ENCODE results near the gene KLHL29.

Gene KLHL29

DNA sequence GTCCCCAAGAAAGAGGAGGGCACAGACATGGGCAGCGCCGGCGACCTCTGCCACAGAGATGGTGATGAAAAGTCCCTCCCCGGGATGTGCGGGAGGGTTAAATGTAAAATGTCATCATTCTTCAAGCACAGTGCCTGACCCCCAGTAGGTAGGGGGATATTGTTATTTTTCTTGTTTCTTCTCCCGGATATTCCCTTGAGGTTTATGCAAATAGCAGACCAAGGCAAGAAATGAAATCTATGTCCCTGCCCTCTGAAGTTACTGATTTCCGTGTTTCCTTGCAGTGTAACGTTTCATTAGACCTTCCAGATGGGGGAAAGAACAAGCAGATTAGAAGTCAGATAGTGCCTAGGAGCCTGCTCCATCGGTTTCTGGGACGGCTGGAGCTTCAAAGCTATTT is 158.3 kb downstream of the KLHL29 start:
- Histone ChIP-seq H3K27me3 (ENCODE audit: control insufficient read depth in 1 of 2, insufficient read depth in 2 of 2, low read length in 2 of 2) (peaks cover 0 to 2% of the 10 kb centered on the region in 2 donors), H3K9ac (ENCODE audit: low read depth in 1 of 2, low read length in 2 of 2) (no peak overlapping the region), H3K9me3 (ENCODE audit: control insufficient read depth in 1 of 2, low read length in 2 of 2) (no peaks in the 10 kb centered on the region), H3K36me3 (ENCODE audit: control insufficient read depth in 1 of 2, insufficient read depth in 2 of 2, low read length in 2 of 2) (no peaks in the 10 kb centered on the region), H3K4me1 (ENCODE audit: control insufficient read depth in 1 of 2, insufficient read depth in 2 of 2, low read length in 2 of 2) (peaks cover 11% of the 10 kb centered on the region in 2 donors), H3K27ac (ENCODE audit: low read depth, low read length) (no peak overlapping the region), H3K4me3 (ENCODE audit: low read depth in 1 of 2, low read length in 2 of 2) (no peak overlapping the region)

DNA sequence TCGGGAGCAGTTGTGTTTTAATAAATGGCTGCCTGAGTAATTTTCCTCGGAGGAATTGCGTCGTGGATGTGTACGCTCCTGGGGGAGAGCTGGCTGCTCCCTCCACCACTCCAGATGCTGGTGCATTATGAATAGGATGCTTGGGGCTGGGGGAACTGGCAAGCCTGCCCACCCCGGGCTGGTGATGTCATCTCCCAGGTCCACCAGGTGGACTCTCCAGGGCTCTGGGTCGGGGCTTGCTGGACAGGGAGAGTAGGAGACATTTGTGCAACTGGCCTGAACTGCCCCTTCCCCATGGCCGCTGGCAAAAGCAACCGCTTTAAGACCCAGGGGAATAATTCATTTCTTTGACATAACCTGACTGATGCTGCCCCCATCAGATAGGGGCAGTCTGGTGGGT is 158.7 kb downstream of the KLHL29 start:
- no peaks in the 10 kb centered on the region for H3K36me3 ChIP-seq (ENCODE audit: control insufficient read depth in 1 of 2, insufficient read depth in 2 of 2, low read length in 2 of 2)
- H3K27me3 ChIP-seq (ENCODE audit: control insufficient read depth in 1 of 2, insufficient read depth in 2 of 2, low read length in 2 of 2): peaks cover 0 to 2% of the 10 kb centered on the region in 2 donors
- no peak overlapping the region for H3K9ac ChIP-seq (ENCODE audit: low read depth in 1 of 2, low read length in 2 of 2)
- H3K4me3 ChIP-seq (ENCODE audit: low read depth in 1 of 2, low read length in 2 of 2): no peak overlapping the region
- H3K4me1 ChIP-seq (ENCODE audit: control insufficient read depth in 1 of 2, insufficient read depth in 2 of 2, low read length in 2 of 2): peaks cover 11% of the 10 kb centered on the region in 2 donors
- H3K9me3 ChIP-seq (ENCODE audit: control insufficient read depth in 1 of 2, low read length in 2 of 2): no peaks in the 10 kb centered on the region
- no peak overlapping the region for H3K27ac ChIP-seq (ENCODE audit: low read depth, low read length)

DNA sequence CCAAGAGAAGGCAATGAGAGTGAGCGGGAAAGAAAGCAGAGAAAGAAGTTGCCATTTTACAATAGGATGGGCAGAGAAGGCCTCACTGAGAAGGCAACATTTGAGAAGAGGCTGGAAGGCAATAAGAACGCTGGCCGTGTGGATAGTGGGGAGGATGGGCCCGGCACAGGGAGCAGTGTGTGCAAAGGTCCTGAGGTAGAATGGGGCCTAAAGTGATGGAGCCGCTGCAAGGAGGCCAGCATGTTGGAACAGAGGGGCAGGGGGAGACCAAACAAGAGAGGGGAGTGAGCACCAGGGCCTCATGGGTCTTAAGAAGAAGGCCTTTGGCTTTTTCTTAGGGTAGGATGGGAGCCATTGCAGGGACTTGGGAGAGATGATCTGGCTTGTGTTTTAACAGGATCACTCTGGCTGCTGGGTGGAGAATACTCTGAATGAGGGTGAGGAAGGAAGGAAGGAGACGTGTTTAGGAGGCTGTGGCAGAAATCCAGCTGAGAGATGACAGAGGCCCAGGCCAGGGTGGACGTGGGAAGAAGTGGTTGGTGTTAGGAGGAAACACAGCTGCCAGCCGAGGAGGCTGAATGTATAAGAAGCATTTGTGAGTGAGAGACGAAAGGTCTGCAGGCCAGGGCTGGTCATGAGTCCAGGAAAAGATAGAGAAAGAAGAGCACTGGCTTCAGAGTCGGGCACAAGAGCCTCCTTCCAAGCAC is 159.8 kb downstream of the KLHL29 start:
- Histone ChIP-seq H3K4me3 (ENCODE audit: low read depth in 1 of 2, low read length in 2 of 2) (no peak overlapping the region), H3K9ac (ENCODE audit: low read depth in 1 of 2, low read length in 2 of 2) (no peak overlapping the region), H3K4me1 (ENCODE audit: control insufficient read depth in 1 of 2, insufficient read depth in 2 of 2, low read length in 2 of 2) (peaks cover 13 to 14% of the 10 kb centered on the region in 2 donors), H3K9me3 (ENCODE audit: control insufficient read depth in 1 of 2, low read length in 2 of 2) (no peaks in the 10 kb centered on the region), H3K36me3 (ENCODE audit: control insufficient read depth in 1 of 2, insufficient read depth in 2 of 2, low read length in 2 of 2) (no peaks in the 10 kb centered on the region), H3K27ac (ENCODE audit: low read depth, low read length) (no peak overlapping the region), H3K27me3 (ENCODE audit: control insufficient read depth in 1 of 2, insufficient read depth in 2 of 2, low read length in 2 of 2) (peaks cover 0 to 2% of the 10 kb centered on the region in 2 donors)

DNA sequence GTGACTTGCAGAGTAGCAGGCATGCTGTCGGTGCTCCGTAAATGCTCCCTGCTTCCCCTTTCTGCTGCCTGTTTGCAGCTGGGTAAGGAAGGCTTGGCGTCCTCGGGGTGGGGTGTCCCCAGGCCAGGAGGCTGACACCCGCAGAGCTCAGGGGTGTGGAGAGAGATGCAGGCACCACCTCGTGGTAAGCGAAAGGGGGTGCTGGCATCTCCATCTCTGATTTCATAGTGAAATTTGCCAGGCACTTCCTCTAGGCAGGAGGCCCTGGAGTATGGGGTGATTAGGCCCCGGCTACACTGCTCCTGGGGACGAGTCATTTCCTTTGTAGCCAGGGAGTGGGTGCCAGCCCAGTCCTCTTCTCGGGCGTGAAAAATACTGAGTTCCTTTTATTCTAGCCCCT is 160.4 kb downstream of the KLHL29 start:
- no peaks in the 10 kb centered on the region for H3K36me3 ChIP-seq (ENCODE audit: control insufficient read depth in 1 of 2, insufficient read depth in 2 of 2, low read length in 2 of 2)
- peaks cover 0 to under 1% of the 10 kb centered on the region in 2 donors for H3K27me3 ChIP-seq (ENCODE audit: control insufficient read depth in 1 of 2, insufficient read depth in 2 of 2, low read length in 2 of 2)
- no peak overlapping the region for H3K4me3 ChIP-seq (ENCODE audit: low read depth in 1 of 2, low read length in 2 of 2)
- H3K27ac ChIP-seq (ENCODE audit: low read depth, low read length): no peak overlapping the region
- H3K4me1 ChIP-seq (ENCODE audit: control insufficient read depth in 1 of 2, insufficient read depth in 2 of 2, low read length in 2 of 2): peaks cover 15 to 17% of the 10 kb centered on the region in 2 donors
- no peaks in the 10 kb centered on the region for H3K9me3 ChIP-seq (ENCODE audit: control insufficient read depth in 1 of 2, low read length in 2 of 2)
- H3K9ac ChIP-seq (ENCODE audit: low read depth in 1 of 2, low read length in 2 of 2): no peak overlapping the region

DNA sequence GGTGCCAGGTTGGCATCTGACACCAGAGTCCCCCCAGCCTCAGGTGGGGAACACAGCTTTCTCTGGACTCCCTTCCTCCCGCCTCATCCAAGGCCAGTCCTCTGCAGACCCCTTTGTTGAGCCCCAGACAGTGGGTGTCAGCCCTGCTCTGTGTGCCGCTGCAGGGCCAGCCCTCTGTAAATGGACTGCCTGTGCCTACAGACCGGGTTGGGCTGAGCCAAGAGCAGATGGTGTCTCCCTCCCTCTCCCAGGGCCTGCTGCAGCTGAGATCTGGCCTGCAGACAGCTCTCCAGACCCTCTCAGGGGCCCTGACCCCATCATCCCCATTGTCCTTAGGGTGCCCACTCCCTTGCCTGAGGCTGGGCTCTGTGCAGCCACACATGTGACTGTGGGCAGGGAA is 160.8 kb downstream of the KLHL29 start:
- H3K4me3 ChIP-seq (ENCODE audit: low read depth in 1 of 2, low read length in 2 of 2): no peak overlapping the region
- no peak overlapping the region for H3K9ac ChIP-seq (ENCODE audit: low read depth in 1 of 2, low read length in 2 of 2)
- no peaks in the 10 kb centered on the region for H3K27me3 ChIP-seq (ENCODE audit: control insufficient read depth in 1 of 2, insufficient read depth in 2 of 2, low read length in 2 of 2)
- peaks cover 15 to 17% of the 10 kb centered on the region in 2 donors for H3K4me1 ChIP-seq (ENCODE audit: control insufficient read depth in 1 of 2, insufficient read depth in 2 of 2, low read length in 2 of 2)
- H3K27ac ChIP-seq (ENCODE audit: low read depth, low read length): no peak overlapping the region
- H3K36me3 ChIP-seq (ENCODE audit: control insufficient read depth in 1 of 2, insufficient read depth in 2 of 2, low read length in 2 of 2): no peaks in the 10 kb centered on the region
- no peaks in the 10 kb centered on the region for H3K9me3 ChIP-seq (ENCODE audit: control insufficient read depth in 1 of 2, low read length in 2 of 2)

DNA sequence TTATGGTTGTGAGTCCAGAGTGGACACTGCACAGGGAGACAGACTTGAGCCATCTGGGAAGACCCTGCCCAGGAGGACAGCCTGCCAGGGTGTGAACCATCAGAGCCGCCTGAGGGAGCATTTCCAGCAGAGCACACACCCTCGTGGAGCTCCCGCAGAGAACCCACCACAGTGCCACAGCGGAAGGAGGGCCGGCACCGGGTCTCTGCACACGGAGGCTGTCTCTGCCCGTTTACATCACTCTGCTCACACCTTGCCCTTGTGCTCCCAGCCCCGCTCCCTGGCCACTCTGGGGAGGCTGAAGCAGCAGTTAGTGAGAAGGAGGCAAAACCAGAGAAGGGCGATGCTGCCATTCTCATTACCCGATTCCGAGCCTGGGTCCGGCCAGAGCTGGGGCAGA is 161.9 kb downstream of the KLHL29 start:
- Histone ChIP-seq H3K27me3 (ENCODE audit: control insufficient read depth in 1 of 2, insufficient read depth in 2 of 2, low read length in 2 of 2) (no peaks in the 10 kb centered on the region), H3K4me1 (ENCODE audit: control insufficient read depth in 1 of 2, insufficient read depth in 2 of 2, low read length in 2 of 2) (peaks cover 11 to 12% of the 10 kb centered on the region in 2 donors), H3K9ac (ENCODE audit: low read depth in 1 of 2, low read length in 2 of 2) (no peak overlapping the region), H3K9me3 (ENCODE audit: control insufficient read depth in 1 of 2, low read length in 2 of 2) (no peaks in the 10 kb centered on the region), H3K36me3 (ENCODE audit: control insufficient read depth in 1 of 2, insufficient read depth in 2 of 2, low read length in 2 of 2) (no peaks in the 10 kb centered on the region), H3K27ac (ENCODE audit: low read depth, low read length) (no peak overlapping the region), H3K4me3 (ENCODE audit: low read depth in 1 of 2, low read length in 2 of 2) (no peak overlapping the region)

DNA sequence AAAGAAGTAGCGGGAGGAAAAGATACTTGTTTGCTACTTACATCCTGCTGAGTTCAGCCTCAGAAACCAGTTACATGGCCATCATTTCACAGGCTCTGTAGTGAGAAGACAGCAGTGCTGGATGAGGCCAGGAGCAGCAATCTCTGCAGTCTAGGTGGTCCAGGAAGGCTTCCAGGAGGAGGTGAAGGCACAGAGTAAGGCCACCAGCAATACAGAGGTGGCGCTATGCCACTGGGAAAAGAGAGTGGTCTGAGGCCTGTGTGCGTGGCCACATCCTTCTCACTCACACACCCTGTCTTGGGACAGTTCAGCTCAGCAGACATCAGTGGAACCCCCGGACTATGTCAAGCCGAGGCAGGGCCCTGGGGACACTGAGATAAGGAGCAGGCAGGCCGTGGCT is 162.7 kb downstream of the KLHL29 start:
- H3K27ac ChIP-seq (ENCODE audit: low read depth, low read length): no peak overlapping the region
- no peaks in the 10 kb centered on the region for H3K27me3 ChIP-seq (ENCODE audit: control insufficient read depth in 1 of 2, insufficient read depth in 2 of 2, low read length in 2 of 2)
- H3K9me3 ChIP-seq (ENCODE audit: control insufficient read depth in 1 of 2, low read length in 2 of 2): no peaks in the 10 kb centered on the region
- H3K9ac ChIP-seq (ENCODE audit: low read depth in 1 of 2, low read length in 2 of 2): no peak overlapping the region
- no peak overlapping the region for H3K4me3 ChIP-seq (ENCODE audit: low read depth in 1 of 2, low read length in 2 of 2)
- H3K4me1 ChIP-seq (ENCODE audit: control insufficient read depth in 1 of 2, insufficient read depth in 2 of 2, low read length in 2 of 2): peaks cover 4 to 6% of the 10 kb centered on the region in 2 donors
- no peaks in the 10 kb centered on the region for H3K36me3 ChIP-seq (ENCODE audit: control insufficient read depth in 1 of 2, insufficient read depth in 2 of 2, low read length in 2 of 2)

DNA sequence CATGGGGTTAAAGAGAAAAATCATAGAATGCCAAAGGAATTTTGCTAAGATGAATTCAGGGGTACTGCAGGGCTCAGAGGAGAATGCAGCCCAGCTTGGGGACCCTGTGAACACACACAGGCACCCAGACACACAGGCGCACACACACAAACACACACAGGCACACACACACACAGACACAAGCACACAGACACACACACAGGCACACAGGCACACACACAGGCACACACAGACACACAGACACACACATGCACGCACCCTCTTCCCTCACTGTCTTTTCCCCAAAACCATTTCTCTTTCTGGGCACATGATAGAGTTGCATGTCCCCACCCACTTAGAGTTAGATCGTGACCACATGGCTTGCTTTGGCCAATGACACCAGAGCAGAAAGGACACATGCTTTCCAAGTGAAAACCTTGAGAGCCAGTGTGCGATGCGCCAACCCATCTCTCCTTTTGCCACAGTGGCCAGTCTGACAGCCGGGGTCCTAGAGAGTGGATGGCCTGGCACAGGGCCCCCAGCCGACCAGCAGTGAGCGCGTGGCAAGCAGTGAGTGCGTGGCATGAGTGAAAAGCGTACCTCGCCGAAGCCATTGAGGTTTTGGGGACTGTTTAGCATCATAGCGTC is 163.3 kb downstream of the KLHL29 start:
- Histone ChIP-seq H3K9ac (ENCODE audit: low read depth in 1 of 2, low read length in 2 of 2) (no peak overlapping the region), H3K36me3 (ENCODE audit: control insufficient read depth in 1 of 2, insufficient read depth in 2 of 2, low read length in 2 of 2) (no peaks in the 10 kb centered on the region), H3K9me3 (ENCODE audit: control insufficient read depth in 1 of 2, low read length in 2 of 2) (no peaks in the 10 kb centered on the region), H3K4me1 (ENCODE audit: control insufficient read depth in 1 of 2, insufficient read depth in 2 of 2, low read length in 2 of 2) (peaks cover 4 to 6% of the 10 kb centered on the region in 2 donors), H3K4me3 (ENCODE audit: low read depth in 1 of 2, low read length in 2 of 2) (no peak overlapping the region), H3K27me3 (ENCODE audit: control insufficient read depth in 1 of 2, insufficient read depth in 2 of 2, low read length in 2 of 2) (no peaks in the 10 kb centered on the region), H3K27ac (ENCODE audit: low read depth, low read length) (no peak overlapping the region)

DNA sequence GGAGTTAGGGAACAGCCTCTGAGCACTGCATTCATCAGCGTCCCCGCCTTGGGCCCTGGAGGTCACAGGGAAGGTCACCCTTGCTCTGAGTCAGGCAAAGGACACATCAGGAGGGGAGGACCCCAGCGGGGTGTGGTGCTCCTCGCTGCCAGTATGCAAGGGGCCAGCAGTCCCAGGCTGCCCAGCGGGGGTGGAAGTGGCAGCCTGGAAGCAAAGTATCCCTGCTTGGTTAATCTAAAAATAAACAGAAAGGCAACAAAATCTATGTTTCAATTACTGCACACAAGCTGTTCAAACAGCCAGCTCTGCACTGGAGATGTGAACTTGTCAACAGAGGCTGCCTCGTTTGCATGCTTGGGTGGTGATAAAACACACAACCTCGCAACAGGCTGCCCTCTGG is 164.1 kb downstream of the KLHL29 start:
- Histone ChIP-seq H3K27me3 (ENCODE audit: control insufficient read depth in 1 of 2, insufficient read depth in 2 of 2, low read length in 2 of 2) (no peaks in the 10 kb centered on the region), H3K4me3 (ENCODE audit: low read depth in 1 of 2, low read length in 2 of 2) (no peak overlapping the region), H3K9ac (ENCODE audit: low read depth in 1 of 2, low read length in 2 of 2) (no peak overlapping the region), H3K4me1 (ENCODE audit: control insufficient read depth in 1 of 2, insufficient read depth in 2 of 2, low read length in 2 of 2) (peaks cover 4 to 6% of the 10 kb centered on the region in 2 donors), H3K27ac (ENCODE audit: low read depth, low read length) (no peak overlapping the region), H3K9me3 (ENCODE audit: control insufficient read depth in 1 of 2, low read length in 2 of 2) (no peaks in the 10 kb centered on the region), H3K36me3 (ENCODE audit: control insufficient read depth in 1 of 2, insufficient read depth in 2 of 2, low read length in 2 of 2) (no peaks in the 10 kb centered on the region)

DNA sequence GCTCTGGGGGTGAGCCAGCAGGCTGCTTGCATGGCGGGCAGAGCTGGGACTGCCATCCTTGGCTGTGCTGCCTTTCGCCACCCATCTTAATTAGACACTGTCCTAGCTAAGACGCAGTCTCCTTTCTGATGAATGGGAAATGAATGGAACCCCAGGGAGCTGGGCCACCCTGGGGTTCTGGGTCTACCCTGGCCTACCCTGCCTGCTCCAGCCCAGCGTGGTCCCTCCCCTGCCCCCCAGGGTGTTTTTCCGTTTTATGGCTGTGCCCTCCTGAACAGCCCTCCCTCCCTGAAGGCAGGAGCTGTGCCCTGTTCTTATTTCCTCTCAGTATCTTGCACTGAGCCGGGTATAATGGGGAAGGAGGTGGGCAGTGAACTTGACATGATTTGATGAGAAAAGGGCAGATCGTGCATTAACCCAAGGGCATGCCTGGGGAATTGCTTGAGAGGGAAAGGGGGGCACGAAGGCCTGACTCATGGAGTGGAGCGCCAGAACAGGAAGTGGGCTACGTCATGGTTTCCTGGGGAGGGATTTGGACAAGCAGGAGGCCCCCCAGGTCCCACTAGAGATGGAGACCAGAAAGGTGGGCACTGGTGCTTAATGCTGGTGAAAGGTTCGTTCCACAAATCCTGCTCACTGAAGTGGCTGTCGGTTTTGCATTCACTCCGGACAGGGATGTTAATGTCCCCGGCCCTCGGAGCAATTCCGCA is 165.0 kb downstream of the KLHL29 start:
- Histone ChIP-seq H3K27me3 (ENCODE audit: control insufficient read depth in 1 of 2, insufficient read depth in 2 of 2, low read length in 2 of 2) (no peaks in the 10 kb centered on the region), H3K9ac (ENCODE audit: low read depth in 1 of 2, low read length in 2 of 2) (no peak overlapping the region), H3K4me1 (ENCODE audit: control insufficient read depth in 1 of 2, insufficient read depth in 2 of 2, low read length in 2 of 2) (peaks cover 4 to 6% of the 10 kb centered on the region in 2 donors), H3K9me3 (ENCODE audit: control insufficient read depth in 1 of 2, low read length in 2 of 2) (no peaks in the 10 kb centered on the region), H3K27ac (ENCODE audit: low read depth, low read length) (no peak overlapping the region), H3K36me3 (ENCODE audit: control insufficient read depth in 1 of 2, insufficient read depth in 2 of 2, low read length in 2 of 2) (no peaks in the 10 kb centered on the region), H3K4me3 (ENCODE audit: low read depth in 1 of 2, low read length in 2 of 2) (no peak overlapping the region)
